ENCODE measurements around the gene CCAR1.
"Not testable (repeated sequence)": the region's sequence is repeated elsewhere in the genome, so short reads cannot be mapped to it uniquely, and the experiment has no call there.

The CCAR1 gene

DNA sequence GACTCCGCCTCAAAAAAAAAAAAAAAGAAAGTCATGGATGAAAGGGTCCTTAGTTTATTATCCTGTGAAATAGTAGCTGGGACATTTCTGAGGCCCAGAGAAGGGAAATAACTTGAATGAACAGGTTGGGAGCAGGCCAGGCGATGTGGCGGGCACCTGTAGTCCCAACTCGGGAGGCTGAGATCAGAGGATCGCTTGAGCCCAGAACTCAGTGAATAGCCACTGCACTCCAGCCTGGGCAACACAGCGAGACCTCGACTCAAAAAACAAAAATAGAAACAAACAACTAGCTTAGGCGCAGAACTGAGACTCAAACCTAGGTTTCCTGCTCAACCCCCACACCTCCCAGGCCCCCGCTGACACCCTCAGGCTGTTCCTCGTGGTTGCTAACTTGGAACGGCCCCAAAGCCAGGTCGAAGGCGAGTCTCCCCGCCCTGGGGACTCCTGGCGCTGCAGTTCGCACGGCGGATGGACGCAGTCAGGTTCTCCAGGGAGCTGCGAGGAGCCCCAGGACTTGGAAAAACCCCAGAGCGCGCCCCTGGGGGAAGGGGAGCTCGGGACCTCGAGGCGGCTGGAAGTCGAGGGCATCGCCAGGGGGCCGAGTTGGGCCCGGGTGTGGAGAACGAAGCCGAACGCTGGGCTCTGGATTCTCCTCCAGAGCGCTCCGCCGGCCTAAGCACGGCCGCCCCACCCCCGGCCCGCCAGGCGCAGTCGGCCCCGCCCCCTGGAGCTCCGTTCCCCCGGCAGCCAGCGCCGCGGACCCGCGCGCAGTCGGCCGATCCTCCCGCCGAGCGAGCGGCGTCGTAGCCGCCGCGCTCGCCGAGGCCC is 105.9 kb downstream of the CCAR1 start, which contains the start of gene STOX1:
STOX1 (plus strand) TSS at position 768 of the 828 bp plus-strand sequence. CDS start 93 bp downstream, outside the sequence.
- Histone ChIP-seq H3K4me1 (ENCODE audit: low read length) (no peaks in the 10 kb centered on the region), H3K4me3 (ENCODE audit: low read length) (peak within 1 kb of the TSS; percentile 99), H3K79me2 (ENCODE audit: low read length) (no peaks in the 10 kb centered on the region), H3K4me2 (ENCODE audit: low read length) (peak within 1 kb of the TSS; percentile 94), H4K20me1 (ENCODE audit: insufficient read depth, low read length) (no peaks in the 10 kb centered on the region), H3K27me3 (ENCODE audit: low read depth, low read length) (0 out of 2 replicates have a peak, but pooled peaks cover 3% of the 10 kb centered on the region), H2AFZ (ENCODE audit: low read depth, low read length) (peak within 1 kb of the TSS; percentile 95), H3K36me3 (replicated peaks; ENCODE audit: low read depth, low read length) (no peaks in the 10 kb centered on the region), H3K9me3 (ENCODE audit: insufficient read depth, low read length) (no peaks in the 10 kb centered on the region), H3K27ac (ENCODE audit: low read length) (no peak within 1 kb of the TSS), H3K9ac (ENCODE audit: low read length) (peak within 1 kb of the TSS; percentile 81)
- TF ChIP-seq EZH2phosphoT487 (IDR thresholded peaks at IDR 0.05; ENCODE audit: low read depth) (no peak), CTCF (IDR thresholded peaks at IDR 0.05; ENCODE audit: low read depth, low read length) (no peak)

DNA sequence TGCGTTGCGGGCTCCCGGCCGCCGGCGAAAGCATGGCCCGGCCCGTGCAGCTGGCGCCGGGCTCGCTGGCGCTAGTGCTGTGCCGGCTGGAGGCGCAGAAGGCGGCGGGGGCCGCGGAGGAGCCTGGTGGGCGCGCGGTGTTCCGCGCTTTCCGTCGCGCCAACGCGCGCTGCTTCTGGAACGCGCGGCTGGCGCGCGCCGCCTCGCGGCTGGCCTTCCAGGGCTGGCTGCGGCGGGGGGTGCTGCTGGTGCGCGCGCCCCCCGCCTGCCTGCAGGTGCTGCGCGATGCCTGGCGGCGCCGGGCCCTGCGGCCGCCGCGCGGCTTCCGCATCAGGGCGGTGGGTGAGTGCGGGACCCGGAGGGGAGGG is 106.5 kb downstream of the CCAR1 start:
- H3K9me3 ChIP-seq (ENCODE audit: insufficient read depth, low read length); H3K4me2 ChIP-seq (ENCODE audit: low read length); H4K20me1 ChIP-seq (ENCODE audit: insufficient read depth, low read length); H3K4me1 ChIP-seq (ENCODE audit: low read length); H3K27me3 ChIP-seq (ENCODE audit: low read depth, low read length); H2AFZ ChIP-seq (ENCODE audit: low read depth, low read length); H3K79me2 ChIP-seq (ENCODE audit: low read length); H3K36me3 ChIP-seq (replicated peaks; ENCODE audit: low read depth, low read length); H3K9ac ChIP-seq (ENCODE audit: low read length); H3K27ac ChIP-seq (ENCODE audit: low read length): not testable (repeated sequence)
- peak overlapping the region; percentile 99 for H3K4me3 ChIP-seq (ENCODE audit: low read length)

- Histone ChIP-seq H3K4me2 (ENCODE audit: low read length) (peak overlapping the region; percentile 61), H2AFZ (ENCODE audit: low read depth, low read length) (0 out of 2 replicates have a peak overlapping the region, but pooled peaks have one; percentile 46), H3K9ac (ENCODE audit: low read length) (peak overlapping the region; percentile 22; the same call in 1 of the 2 replicates), H3K4me3 (ENCODE audit: low read length) (peak overlapping the region; percentile 69)
- H3K36me3 ChIP-seq (replicated peaks; ENCODE audit: low read depth, low read length); H3K9me3 ChIP-seq (ENCODE audit: insufficient read depth, low read length); H3K27me3 ChIP-seq (ENCODE audit: low read depth, low read length); H3K27ac ChIP-seq (ENCODE audit: low read length); H3K4me1 ChIP-seq (ENCODE audit: low read length); H3K79me2 ChIP-seq (ENCODE audit: low read length); H4K20me1 ChIP-seq (ENCODE audit: insufficient read depth, low read length): not testable (repeated sequence)
Observed at GRCh38 chr10:68828083-68828601, 107.1 kb downstream of the CCAR1 start.

DNA sequence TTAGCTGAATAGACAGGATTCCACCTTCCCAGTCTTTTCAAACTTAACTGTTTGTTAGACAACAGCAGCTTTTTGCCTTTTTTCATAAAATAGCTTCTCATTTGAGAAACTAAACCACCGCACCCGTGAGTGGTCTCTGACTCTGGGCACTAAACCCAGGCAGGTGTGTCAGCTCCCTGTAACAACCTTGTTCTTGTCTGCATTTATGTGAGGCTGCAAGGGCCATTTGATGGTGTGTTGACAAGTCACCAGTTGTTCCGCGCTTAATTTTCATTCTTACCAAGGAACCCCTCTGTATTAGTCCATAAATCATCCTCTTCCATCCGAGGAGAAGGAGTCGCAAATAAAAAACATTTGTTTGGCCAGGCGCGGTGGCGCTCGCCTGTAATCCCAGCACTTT is 107.8 kb downstream of the CCAR1 start:
- Histone ChIP-seq H3K9me3 (ENCODE audit: insufficient read depth, low read length) (no peaks in the 10 kb centered on the region), H3K79me2 (ENCODE audit: low read length) (no peaks in the 10 kb centered on the region), H4K20me1 (ENCODE audit: insufficient read depth, low read length) (no peaks in the 10 kb centered on the region), H3K4me3 (ENCODE audit: low read length) (0 out of 2 replicates have a peak overlapping the region, but pooled peaks have one; percentile 69), H3K4me1 (ENCODE audit: low read length) (no peaks in the 10 kb centered on the region), H3K36me3 (replicated peaks; ENCODE audit: low read depth, low read length) (no peaks in the 10 kb centered on the region), H3K27ac (ENCODE audit: low read length) (no peak overlapping the region), H3K9ac (ENCODE audit: low read length) (no peak overlapping the region), H2AFZ (ENCODE audit: low read depth, low read length) (no peak overlapping the region), H3K27me3 (ENCODE audit: low read depth, low read length) (0 out of 2 replicates have a peak, but pooled peaks cover 3% of the 10 kb centered on the region), H3K4me2 (ENCODE audit: low read length) (peak overlapping the region; percentile 61; the same call in 1 of the 2 replicates)
- TF ChIP-seq CTCF (IDR thresholded peaks at IDR 0.05; ENCODE audit: low read depth, low read length) (no peak), EZH2phosphoT487 (IDR thresholded peaks at IDR 0.05; ENCODE audit: low read depth) (no peak)

- Histone ChIP-seq H2AFZ (ENCODE audit: low read depth, low read length) (no peak overlapping the region), H3K4me3 (ENCODE audit: low read length) (no peak overlapping the region), H4K20me1 (ENCODE audit: insufficient read depth, low read length) (no peaks in the 10 kb centered on the region), H3K79me2 (ENCODE audit: low read length) (no peaks in the 10 kb centered on the region), H3K36me3 (replicated peaks; ENCODE audit: low read depth, low read length) (no peaks in the 10 kb centered on the region), H3K27ac (ENCODE audit: low read length) (no peak overlapping the region), H3K4me1 (ENCODE audit: low read length) (no peaks in the 10 kb centered on the region), H3K4me2 (ENCODE audit: low read length) (no peak overlapping the region; the same call in 1 of the 2 replicates), H3K27me3 (ENCODE audit: low read depth, low read length) (0 out of 2 replicates have a peak, but pooled peaks cover 3% of the 10 kb centered on the region), H3K9me3 (ENCODE audit: insufficient read depth, low read length) (no peaks in the 10 kb centered on the region), H3K9ac (ENCODE audit: low read length) (no peak overlapping the region)
- TF ChIP-seq EZH2phosphoT487 (IDR thresholded peaks at IDR 0.05; ENCODE audit: low read depth) (no peak), CTCF (IDR thresholded peaks at IDR 0.05; ENCODE audit: low read depth, low read length) (no peak)
Observed at GRCh38 chr10:68829521-68829920, 108.5 kb downstream of the CCAR1 start.

All from OCI-LY3 (cell line).